Stimulated activated CD8-positive, alpha-beta memory T cell treated with anti-CD3 and anti-CD28 coated beads, Interleukin-4, amount 100 ng/mL, for 48 hours (primary cell): ENCODE data around the gene ENHO.
A peak's percentile ranks its signal among the peaks of the same experiment; 100 is the strongest.
"Not testable (repeated sequence)": the region's sequence is repeated elsewhere in the genome, so short reads cannot be mapped to it uniquely, and the experiment has no call there.

Source experiments
- DNase-seq: peaks from one replicate; pipeline ENCODE4 v3.0.0-alpha.2; 2020

The ENHO gene

DNA sequence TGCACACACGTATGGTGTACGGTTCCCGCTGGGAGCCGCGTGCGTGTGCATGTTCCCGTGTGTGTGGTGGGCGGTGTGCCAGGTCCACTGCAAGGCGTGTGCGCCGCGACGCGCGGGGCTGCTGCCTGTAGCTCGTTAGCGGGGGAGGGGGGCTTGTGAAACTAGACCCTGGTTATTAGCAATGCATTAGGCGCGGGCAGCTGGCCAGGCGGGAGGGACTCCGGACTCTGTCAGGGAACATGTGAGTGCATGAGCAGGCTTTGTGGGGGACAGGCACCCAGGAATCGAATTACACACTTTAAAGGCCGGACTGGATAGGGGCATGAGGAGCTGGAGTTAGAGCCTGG, 32.2 kb upstream of the ENHO start:
- DNase-seq: no peak

DNA sequence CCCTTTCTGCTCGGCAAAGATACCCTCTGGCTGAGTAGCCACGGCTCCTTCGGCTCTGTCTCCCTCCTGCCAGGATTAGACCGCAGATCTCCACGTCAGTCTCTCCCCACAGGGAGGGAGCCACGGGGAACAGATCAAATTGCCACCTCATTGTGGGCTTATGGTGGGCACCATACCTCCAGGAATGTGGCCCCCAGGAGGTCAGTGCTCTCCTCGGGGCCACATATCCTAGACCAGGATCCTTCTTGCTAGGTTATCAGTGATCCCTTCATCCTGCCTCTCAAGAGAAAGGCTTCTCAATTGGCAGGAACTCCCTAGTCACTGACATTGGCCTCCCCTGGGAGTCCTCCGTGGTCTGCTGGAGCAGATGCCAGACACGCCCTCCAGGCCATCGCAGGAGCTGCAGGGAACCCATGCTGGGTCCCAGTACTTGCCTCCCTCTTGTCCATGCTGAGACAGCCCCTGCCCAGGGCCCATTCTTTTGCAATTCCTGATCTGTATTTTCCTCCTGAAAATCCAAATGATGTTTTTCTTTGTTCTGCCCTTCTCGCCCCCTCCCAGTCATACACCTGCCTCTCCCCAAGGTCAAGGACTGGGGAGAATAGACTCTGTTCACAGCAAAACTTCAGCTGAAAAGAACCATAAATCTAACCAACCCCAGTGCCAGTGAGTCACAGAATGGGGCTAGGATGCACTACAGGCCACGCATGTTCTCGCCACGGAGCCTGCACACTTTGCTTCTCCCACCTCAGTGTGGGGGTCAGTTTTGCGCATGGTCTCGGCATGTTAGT, 31.6 kb upstream of the ENHO start:
- no peak for DNase-seq

DNA sequence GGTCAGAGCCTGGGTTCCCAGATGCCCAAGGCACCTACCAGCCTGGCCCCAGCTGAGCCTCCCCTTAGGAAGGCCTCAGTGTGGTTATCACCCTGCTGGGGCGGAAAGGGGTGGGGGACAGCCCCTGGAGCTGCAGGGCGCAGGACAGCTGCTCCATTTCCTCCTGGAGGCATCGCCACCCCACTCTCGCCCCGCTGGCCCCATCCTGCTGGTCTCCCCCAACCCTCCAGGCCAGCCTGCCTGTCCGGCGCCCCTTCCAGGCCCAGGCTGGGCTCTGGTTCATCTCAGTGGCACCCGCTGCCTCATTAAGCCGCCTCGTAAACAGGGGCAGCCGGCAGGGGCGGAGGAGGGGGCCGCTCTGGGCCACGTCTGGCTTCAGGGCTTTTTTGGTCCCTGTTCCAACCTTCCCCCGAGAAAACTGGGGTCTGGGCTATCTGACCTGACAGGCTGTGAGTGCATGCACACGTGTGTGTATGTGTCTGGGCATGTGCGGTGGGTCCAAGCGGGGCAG, 30.8 kb upstream of the ENHO start:
- no peak for DNase-seq

DNA sequence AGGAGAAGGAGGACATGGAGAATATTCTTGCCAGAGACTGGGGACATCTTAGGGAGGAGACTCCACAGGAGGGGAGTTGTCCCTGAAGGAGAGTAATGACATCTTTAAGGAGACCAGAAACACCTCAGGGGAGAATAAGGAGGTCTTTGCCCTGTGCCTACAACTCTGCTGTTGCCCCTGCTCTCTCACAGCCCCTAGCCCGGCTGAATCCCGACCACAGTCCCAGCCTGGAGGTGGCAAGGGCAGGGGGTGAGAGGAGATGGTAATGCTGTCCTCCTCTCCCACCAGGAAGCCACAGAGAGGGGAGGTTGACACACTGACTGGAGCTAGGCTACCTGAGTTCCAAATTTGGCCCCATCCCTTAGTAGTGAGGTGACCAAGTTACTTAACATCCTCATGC, 30.2 kb upstream of the ENHO start:
- no peak for DNase-seq

DNA sequence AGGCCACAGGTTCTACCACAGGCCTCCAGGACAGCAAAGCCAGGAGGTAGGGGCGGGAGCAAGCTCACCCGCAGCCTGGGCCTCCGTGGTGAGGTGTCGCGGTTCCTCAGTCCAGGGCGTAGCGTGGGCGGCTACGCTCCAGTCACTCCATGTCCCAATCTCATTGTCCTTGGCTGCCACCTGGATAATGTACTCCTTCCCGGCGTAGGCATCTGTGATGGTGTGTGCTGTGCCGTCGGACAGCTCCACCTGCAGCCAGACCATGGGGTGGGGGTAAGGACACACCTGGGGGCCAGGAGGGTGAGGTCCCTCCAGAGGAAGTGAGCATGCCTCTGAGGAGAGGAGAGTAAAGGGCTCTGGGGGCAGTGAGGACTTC, 29.8 kb upstream of the ENHO start:
- no peak for DNase-seq

DNA sequence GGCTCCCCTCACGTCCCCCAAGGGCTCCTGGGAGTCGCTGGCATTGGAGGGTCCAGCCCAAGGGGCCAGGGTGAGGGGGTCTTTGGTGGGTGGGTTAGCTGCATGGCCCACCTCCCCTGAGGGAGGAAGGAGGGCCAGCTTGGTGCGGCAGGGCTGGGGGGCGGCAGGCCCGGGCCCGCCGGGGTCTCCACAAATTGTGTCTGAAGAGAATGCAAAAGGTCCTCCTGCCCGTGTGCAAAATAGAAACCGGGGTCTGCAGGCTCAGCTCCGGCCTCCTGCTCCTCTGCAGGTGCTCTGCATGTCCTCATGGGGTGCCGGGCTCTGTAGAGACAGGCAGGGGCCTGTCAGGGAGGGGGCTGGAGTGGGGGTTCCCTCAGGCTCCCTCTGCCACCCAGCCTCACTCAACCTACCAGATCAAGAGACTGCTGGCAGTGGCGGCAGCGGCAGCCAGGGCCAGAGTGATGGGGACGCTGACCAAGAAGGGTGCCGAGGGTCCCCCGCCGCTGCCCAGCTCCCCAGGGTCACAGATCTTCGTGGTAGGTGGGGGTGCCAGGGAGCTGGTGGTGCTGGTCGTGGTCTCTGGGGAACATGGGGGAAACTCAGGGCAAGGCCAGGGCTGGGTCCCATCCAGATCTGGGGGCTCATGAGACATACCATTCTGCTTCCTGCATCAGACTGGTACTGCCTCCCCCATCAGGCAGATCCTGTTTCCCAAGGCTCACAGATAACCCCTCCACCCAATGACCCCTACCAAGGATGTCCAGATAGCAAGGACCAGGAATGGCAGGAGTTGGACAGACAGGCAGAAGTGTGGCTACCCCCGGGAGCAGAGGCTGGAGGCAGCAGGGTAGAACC, 29.2 kb upstream of the ENHO start:
- no peak for DNase-seq

DNA sequence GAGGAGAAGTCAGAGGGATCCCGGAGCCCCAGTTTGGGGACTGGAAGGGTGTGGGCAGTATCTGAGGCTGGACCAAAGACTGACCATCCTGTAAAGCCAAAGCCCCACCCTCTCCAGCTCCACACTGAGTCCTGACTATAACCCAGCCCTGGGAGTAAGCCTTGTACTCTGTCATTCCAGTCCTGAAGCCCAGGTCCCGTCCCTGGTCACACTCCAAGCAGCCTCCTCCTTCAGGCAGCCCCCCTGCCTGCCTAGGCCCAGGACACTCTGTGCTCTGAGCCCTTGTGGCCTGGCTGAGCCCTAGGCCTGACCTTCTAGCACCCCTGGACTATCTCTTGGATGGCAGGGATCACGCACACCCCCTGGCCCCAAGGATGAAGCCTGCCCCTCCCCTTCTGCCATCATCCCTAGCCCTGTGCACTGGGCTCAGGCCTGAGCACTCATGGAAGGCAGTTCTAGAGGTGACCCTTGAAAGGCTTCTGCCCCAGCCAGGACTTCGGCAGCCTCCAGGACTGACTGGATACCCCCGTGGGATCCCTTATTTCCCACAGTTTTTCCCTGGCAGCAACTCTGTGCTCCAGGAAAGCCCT, 28.0 kb upstream of the ENHO start:
- no peak for DNase-seq

DNA sequence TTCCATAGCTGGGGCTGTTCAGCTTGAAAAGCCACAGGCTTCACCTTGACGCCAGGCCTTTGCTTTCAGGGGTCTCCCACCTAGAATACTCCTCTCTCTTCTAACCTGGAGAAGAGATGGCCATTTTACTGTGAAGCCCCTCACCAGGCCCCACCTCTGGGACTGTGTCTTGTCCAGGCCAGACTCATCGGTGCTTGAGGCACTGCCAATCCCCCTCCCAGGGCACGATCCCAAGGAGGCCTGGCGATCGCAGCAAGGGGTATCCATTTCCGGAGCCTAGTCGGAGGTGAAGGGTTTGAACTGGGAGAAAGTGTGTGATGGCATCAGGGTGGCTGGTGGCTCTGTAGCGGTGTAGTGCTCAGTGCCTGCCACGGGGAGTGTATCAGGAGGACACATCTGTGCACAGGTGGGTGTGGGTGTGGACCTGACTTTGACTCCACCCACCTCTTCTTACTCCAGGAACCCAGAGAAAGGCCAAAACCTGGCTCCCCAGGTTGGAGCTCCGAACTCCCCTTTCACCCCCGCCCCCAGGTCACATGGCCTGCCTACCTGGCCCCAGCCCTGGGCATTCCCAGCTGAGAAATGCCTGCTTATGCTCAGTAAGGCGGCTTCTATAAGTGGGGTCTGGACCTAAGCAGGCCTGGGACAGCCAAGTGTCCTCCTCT, 27.4 kb upstream of the ENHO start:
- no peak for DNase-seq

DNA sequence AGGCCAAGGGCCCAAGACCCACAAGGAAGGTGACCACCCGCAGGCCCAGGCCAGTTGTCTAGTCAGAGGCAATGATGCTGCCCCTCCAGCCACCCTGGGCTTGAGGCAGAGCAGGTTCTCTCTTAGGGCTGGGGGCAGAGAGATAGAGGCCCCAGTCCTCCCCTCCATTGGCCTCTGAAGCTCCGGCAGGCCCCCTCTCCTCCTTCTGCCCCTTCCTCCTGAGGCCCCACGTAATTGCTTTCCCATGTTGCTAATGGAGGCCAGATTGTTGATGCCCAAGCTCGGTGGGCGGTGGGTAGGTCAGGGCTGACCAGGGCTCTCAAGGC, 26.6 kb upstream of the ENHO start:
- DNase-seq: no peak

DNA sequence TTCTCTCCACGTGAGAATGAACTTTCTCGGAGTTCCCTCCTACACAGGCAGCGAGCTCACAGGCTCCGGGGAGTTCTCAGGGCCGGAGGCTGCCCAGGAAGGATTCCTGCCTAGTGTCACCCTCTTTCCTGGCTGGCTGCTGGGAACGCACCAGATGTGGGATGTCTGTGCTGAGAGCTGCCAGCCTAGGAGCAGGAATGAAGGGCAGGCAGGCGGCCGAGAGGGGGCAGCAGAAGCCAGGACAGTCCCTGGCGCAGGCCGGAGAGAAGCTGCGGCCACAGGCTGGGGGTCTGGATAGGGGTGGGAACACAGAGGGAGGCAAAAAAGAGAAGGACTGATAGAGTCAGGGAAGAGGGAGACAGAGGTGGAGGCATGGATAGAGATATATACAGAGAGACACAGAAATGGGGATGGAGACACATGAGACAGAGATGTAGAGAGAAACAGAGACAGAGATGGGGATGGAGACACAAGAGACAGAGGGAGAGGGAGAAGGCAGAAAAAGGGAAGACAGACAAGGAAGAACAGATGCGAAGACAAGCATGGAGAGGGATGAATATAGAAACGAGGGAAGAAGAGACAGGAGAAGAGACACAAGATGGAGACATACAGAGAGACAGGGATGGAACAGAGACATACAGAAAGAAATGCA, 25.3 kb upstream of the ENHO start:
- peak; percentile 63 for DNase-seq

DNA sequence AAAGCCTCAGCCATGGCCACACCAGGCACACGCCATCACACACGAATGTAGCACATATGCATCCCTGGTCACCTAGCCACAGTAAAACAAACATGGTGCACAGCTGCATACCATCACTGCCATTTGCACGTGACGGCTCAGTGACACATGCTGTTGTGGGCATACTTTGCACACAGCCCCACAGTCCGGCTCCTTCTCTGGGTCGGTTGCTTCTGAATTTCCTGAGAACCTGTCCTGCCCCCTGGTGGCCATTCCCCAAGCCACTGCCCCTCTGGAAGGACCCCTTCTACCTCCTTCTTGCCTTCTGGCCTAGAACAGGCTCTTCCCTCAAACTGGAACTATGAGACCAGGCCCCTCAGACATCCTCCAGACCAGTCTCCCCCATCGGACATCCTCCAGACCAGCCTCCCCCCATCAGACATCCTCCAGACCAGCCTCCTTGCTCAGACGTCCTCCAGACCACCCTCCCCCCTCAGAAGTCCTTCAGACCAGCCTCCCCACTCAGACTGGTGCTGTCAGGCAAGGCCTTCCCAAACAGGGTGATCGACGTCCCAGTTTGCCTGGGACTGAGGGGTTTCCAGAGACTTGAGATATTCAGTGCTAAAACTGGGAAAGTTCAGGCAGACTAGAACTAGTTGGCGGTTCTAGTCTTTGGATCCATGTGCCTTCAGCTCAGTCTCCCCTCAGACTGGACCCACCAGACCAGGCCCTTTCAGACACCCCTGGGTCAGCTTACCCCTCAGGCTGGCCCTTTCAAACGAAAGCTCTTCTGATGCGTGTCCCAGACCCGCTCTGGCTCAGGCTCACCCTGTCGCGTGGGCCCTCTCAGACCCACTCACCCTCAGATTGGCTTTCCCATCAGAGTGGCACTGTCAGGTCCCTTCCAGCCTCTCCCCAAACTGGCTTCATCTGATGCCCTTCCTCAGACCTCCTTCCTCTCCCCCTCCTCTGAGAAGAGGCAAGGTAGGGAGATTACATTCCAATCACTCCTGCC, 24.3 kb upstream of the ENHO start:
- peak; percentile 83 for DNase-seq

DNA sequence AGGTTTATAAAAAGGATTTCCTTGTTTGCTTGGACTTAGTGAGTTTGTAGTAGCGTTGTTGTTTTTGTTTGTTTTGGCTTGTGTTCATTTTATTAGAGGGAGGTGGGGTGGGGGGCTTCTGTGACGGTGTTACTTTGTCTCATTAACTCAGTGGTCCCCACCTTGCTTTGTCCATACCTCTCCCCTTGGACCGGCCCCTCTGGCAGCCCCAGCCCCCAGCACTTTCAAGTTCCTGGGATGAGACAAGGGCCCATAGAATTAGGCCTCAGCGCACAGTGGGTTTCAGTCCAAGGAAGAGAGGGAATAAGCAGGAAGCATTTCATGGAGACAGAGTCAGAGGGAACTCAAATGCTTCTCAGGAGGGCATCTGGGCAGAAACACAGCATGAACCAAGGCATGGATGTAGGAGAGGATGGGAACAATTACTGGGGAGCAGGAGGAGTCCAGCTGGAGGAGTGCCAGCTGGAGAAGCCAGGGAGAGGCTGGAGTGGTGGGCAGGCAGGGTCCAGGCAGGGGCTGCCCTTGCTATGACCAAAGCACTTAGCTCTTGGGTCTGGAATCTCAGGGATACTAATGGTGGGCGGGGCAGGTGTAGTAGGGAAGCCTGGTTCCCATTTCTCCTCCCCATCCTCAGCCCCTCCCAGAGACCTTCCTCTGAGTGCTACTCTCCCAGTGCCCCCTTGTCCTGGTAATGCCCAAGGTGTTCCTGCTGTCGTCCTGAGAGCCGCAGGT, 23.5 kb upstream of the ENHO start:
- DNase-seq: no peak

DNA sequence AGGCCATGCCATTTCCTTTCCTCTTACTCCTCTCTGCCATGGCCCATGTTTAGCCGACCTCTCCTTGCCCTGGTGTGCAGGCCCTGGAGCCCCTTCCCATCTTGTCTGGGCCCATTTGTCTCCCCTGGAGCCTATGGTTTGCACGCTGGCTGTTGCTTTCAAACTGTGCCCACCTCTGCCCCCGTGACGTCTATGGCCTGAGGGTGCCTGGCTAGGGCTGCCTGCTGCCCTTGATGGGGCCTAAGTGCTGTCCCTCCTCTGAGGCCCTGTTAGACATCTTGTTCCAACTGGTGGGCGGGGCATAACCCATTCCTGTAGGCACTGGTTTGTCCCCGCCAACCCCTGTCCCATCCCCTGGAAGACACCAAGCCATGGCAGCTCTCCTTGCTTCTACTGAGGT, 22.7 kb upstream of the ENHO start:
- DNase-seq: no peak

DNA sequence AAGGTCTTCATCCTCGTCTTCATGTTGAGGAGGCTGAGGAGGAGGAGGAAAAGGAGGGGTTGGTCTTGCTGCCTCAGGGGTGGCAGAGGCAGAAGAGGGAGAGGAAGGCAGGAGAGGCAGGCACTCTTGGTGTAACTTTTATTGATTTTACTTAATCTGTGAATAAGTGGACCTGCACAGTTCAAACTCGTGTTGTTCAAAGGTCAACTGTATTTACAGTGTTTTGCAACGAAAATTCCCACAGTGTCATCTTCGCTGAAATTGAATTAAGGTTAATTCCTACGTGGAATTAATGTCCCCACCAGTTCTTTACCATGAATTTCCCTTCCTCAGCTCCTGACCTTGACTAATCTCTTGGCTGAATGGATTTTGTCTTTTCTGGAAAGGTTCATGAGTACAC, 21.2 kb upstream of the ENHO start:
- DNase-seq: no peak

DNA sequence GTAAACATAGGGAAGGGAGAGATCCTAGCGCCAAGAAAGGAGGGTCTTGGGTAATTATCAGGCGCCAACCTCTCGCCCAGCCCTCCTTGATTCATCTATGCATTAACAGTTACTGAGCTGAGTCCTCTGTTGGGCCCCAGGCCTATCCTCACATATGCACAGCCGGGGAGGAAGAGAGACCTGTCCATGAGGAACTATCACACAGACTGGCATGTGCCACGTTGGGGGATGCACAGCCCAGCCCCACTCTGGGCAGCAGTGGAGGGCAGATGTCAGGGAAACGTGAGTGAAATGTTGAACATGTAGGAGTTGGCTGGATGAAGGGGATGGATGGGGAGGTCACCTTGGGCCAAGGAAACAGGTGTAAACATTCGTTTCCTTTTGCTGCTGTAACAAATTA, 18.8 kb upstream of the ENHO start:
- DNase-seq: no peak

DNA sequence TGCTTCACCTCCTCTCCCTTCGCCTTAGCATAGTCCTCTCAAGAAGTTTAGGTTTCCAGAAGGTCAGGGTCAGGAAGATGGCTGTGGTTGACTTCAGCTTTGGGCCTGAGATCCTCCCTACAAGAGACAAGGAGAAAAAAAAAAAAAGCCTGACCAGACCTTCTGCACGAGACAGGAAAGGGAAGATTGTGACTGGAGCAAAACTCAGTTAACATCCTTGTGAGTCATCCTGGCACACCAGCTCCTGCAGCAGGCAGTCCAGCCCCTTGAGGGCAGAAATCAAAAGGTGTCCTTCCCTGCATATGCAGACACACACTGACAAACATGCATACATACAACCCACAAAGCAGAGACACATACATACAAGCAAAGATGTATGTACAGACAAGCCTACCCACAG, 18.0 kb upstream of the ENHO start:
- DNase-seq: no peak

DNA sequence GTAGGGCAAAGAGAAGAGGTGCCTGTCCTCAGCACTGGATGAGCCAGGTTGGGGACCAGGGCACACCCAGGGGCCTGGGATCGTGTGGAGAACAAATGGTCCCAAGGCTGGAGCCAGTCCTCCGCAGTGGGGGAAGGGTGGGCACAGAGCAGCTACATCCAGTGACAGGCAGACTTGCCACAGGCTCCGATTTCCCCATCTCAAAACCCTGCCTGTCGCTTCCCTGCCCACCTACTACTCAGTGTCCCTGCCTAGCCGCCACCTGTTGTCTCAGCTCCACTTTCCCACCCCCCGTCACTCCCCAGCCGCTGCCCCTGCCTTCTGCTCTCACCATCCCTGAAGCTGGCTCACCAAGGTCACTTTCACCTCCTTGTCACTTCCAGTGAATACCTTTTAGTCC, 13.9 kb upstream of the ENHO start:
- no peak for DNase-seq

DNA sequence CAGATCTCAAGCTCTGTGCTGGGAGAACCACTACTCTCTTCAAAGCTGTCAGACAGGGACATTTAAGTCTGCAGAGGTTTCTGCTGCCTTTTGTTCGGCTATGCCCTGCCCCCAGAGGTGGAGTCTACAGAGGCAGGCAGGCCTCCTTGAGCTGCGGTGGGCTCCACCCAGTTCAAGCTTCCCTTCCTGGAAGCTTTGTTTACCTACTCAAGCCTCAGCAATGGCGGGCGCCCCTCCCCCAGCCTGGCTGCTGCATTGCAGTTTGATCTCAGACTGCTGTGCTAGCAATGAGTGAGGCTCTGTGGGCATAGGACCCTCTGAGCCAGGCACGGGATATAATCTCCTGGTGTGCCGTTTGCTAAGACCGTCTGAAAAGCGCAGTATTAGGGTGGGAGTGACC, 9.3 kb upstream of the ENHO start:
- DNase-seq: not testable (repeated sequence)

DNA sequence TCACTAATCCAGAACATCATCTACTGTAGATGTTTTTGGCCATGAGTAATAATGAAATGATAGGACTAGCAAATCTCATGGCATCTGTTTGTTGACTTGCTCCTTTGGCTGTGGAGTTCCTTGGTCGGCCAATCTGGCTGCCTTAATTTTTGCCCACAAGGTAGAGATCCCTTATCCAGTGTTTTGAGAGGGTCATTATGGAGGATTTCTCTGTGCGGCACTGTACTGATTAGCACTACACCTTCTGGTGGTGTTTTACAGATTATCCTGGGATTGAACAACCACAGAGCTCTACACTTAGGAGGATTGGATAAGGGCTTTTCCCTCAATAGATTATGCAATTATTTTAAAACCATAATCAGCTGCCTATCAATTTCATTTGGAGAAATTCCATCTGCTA, 3.2 kb upstream of the ENHO start:
- no peak for DNase-seq

DNA sequence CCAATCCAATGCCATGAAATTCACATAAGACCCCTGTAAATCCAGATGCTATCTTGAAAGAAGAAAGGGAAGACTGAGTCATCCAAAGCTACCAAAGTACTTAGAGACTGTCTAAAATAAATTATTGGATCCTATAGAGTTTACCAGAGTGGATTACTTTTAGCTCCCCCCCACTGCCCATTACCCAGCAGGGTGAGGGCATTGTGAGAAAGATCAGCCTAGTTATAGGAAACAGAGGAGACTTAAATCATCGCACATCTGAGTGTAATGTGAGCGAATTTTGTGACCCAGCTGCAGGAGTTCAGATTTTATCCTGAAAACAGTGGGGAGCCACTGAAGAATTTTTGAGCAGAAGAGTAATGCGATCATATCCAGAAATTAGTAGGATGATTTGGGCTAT, 1.6 kb upstream of the ENHO start:
- DNase-seq: no peak
